Measurements from ENCODE around the gene EXT2.

DNA sequence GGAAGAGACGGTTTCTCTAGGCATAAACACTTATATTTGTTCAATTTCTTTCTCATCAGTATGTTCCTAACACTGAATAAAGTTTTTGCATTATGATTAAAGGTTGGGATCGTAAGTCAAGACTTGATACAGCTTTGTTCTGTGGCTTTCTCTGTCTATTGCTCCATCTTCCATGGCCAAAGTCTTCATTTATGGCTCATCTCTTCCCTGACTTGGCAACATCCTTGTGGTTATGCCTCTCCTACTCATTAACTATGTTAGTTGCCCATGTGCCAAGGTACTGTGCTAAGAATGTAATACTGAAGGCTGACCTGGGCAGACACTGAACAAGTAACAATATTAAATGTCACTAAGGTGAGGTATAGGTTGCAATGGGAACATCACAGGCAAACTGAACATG lies 49.3 kb upstream of the EXT2 start:
- TF ChIP-seq, protein P1, sequence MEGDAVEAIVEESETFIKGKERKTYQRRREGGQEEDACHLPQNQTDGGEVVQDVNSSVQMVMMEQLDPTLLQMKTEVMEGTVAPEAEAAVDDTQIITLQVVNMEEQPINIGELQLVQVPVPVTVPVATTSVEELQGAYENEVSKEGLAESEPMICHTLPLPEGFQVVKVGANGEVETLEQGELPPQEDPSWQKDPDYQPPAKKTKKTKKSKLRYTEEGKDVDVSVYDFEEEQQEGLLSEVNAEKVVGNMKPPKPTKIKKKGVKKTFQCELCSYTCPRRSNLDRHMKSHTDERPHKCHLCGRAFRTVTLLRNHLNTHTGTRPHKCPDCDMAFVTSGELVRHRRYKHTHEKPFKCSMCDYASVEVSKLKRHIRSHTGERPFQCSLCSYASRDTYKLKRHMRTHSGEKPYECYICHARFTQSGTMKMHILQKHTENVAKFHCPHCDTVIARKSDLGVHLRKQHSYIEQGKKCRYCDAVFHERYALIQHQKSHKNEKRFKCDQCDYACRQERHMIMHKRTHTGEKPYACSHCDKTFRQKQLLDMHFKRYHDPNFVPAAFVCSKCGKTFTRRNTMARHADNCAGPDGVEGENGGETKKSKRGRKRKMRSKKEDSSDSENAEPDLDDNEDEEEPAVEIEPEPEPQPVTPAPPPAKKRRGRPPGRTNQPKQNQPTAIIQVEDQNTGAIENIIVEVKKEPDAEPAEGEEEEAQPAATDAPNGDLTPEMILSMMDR (IDR thresholded peaks at IDR 0.05; ENCODE audit: insufficient read depth, low read length) = no peak
- TF ChIP-seq POLR2AphosphoS5 (IDR thresholded peaks at IDR 0.05; ENCODE audit: low read depth) = no peak

Data from HL-60 (cell line).